GM21737 (cell line): ENCODE results near the gene KIAA1671.
"Not testable (repeated sequence)": the region's sequence is repeated elsewhere in the genome, so short reads cannot be mapped to it uniquely, and the experiment has no call there.

Source experiments
- ATAC-seq: cut with Tn5 transposase; IDR thresholded peaks from one replicate; pipeline ENCODE4 v1.9.1; 2021; ENCODE audit warnings: mild to moderate bottlenecking, moderate library complexity; ENCODE audit not compliant: unreplicated experiment

KIAA1671 gene

GRCh38 chr22:25183949-25184619 is 231.6 kb downstream of the KIAA1671 start:
- no peak for ATAC-seq

- ATAC-seq, result no peak
Observed at GRCh38 chr22:25186140-25186539, 233.6 kb downstream of the KIAA1671 start.

GRCh38 chr22:25187469-25187868 is 235.0 kb downstream of the KIAA1671 start:
- ATAC-seq, result no peak

GRCh38 chr22:25192406-25192805 is 239.9 kb downstream of the KIAA1671 start:
- no peak for ATAC-seq

- no peak for ATAC-seq
Observed at GRCh38 chr22:25193130-25193529, 240.6 kb downstream of the KIAA1671 start.

- ATAC-seq, result no peak
Observed at GRCh38 chr22:25193548-25193947, 241.0 kb downstream of the KIAA1671 start.

- ATAC-seq, result no peak
Observed at GRCh38 chr22:25196326-25196725, 243.8 kb downstream of the KIAA1671 start.

- ATAC-seq, result no peak
Observed at GRCh38 chr22:25197340-25197739, 244.8 kb downstream of the KIAA1671 start.

- ATAC-seq, result no peak
Observed at GRCh38 chr22:25199731-25200520, 247.4 kb downstream of the KIAA1671 start, which contains the start of gene CRYBB3. TSS of gene CRYBB3 (plus strand) at chr22:25199858. CDS start at chr22:25201397, 1,539 bp downstream.

GRCh38 chr22:25200967-25201366 is 248.5 kb downstream of the KIAA1671 start:
- no peak for ATAC-seq

GRCh38 chr22:25201557-25202273 is 249.2 kb downstream of the KIAA1671 start:
- no peak for ATAC-seq

- no peak for ATAC-seq
Observed at GRCh38 chr22:25202290-25202921, 249.9 kb downstream of the KIAA1671 start.

GRCh38 chr22:25203082-25203481 is 250.6 kb downstream of the KIAA1671 start:
- ATAC-seq, result no peak

GRCh38 chr22:25204547-25204946 is 252.0 kb downstream of the KIAA1671 start:
- ATAC-seq, result not testable (repeated sequence)

GRCh38 chr22:25205847-25206246 is 253.3 kb downstream of the KIAA1671 start:
- ATAC-seq, result no peak

GRCh38 chr22:25206998-25207397 is 254.5 kb downstream of the KIAA1671 start:
- no peak for ATAC-seq

GRCh38 chr22:25207553-25208157 is 255.1 kb downstream of the KIAA1671 start:
- no peak for ATAC-seq

- no peak for ATAC-seq
Observed at GRCh38 chr22:25208328-25208727, 255.8 kb downstream of the KIAA1671 start.

GRCh38 chr22:25208743-25209505 is 256.4 kb downstream of the KIAA1671 start:
- ATAC-seq, result no peak

- ATAC-seq, result no peak
Observed at GRCh38 chr22:25210793-25211192, 258.3 kb downstream of the KIAA1671 start.
